Hematopoietic multipotent progenitor cell treated with erythropoietin and hydrocortisone succinate and interleukin-3 and kit ligand, for 8 days (in vitro differentiated cells): ENCODE results near the gene MMP23B.

Experiments
- DNase-seq: peaks from one replicate; pipeline ENCODE4 v3.0.0-alpha.2; 2015

Gene MMP23B

DNA sequence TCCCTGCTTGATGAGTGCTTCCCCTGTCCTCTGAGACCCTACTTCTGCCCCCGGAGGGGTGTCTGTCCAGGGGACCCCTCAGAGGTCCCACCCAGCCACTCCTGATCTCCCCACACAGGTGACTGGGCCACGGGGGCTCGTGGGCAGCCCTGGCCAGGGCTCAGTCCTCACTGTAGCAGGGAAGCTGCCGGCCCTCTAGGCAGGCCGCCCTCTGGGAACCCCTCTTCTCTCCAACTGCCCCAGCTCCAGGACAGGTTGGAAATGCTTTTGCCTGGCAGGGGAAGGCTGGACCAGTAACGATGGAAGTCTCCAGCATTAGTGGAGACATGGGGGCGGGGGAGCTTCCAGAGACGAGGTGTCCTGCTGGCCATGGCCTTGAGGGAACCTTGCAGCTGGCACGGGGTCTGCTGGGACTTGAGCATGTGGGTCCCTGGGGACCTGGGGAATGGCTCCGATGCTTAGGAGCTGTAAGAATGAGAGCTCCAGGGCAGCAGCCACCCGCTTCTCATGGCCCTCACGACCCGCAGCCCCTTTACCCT lies 28.9 kb upstream of the MMP23B start:
- DNase-seq: no peak

- DNase-seq: no peak
Measured at GRCh38 chr1:1603671-1604373, 28.2 kb upstream of the MMP23B start.

- DNase-seq: no peak
Measured at GRCh38 chr1:1604374-1605033, 27.5 kb upstream of the MMP23B start.

- no peak for DNase-seq
Measured at GRCh38 chr1:1605034-1605591, 26.9 kb upstream of the MMP23B start.

- no peak for DNase-seq
Measured at GRCh38 chr1:1605724-1606123, 26.2 kb upstream of the MMP23B start.

- DNase-seq: no peak
Measured at GRCh38 chr1:1606232-1606631, 25.7 kb upstream of the MMP23B start.

GRCh38 chr1:1609822-1610485 lies 22.0 kb upstream of the MMP23B start:
- no peak for DNase-seq

DNA sequence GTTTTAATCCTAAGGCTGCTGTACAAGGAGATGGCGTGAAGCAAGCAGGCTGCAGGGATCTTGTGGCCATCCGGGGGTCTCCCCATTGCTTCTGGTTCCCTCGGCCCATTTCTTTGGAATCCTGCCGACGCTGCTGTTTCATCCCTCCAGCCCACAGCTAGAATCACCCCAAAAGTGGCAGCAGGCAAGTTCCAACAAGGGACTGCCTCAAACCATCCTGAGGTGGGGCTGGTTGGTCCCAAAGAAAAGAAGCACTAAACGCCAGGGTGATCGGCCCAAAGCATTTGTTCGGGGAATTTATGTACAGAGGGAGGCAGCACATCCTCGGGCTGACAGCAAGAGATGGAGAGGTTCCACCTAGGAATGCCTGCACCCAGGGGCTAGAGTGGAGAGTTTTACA lies 21.2 kb upstream of the MMP23B start:
- DNase-seq: no peak

DNA sequence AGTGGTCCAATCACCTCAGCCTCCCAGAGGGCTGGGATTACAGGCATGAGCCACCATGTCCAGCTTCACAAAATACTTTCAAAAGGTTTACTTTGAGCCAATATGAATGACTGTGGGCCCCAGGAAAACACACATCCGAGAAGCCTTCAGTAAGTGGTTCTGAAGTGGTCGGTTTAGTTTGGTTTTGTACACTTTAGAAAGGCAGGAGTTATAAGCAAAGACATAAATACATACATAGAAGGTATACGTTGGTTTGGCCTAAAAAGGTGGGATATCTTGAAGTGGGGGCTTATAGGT lies 19.9 kb upstream of the MMP23B start:
- DNase-seq: no peak

GRCh38 chr1:1613509-1614082 lies 18.4 kb upstream of the MMP23B start:
- DNase-seq: peak; percentile 35

DNA sequence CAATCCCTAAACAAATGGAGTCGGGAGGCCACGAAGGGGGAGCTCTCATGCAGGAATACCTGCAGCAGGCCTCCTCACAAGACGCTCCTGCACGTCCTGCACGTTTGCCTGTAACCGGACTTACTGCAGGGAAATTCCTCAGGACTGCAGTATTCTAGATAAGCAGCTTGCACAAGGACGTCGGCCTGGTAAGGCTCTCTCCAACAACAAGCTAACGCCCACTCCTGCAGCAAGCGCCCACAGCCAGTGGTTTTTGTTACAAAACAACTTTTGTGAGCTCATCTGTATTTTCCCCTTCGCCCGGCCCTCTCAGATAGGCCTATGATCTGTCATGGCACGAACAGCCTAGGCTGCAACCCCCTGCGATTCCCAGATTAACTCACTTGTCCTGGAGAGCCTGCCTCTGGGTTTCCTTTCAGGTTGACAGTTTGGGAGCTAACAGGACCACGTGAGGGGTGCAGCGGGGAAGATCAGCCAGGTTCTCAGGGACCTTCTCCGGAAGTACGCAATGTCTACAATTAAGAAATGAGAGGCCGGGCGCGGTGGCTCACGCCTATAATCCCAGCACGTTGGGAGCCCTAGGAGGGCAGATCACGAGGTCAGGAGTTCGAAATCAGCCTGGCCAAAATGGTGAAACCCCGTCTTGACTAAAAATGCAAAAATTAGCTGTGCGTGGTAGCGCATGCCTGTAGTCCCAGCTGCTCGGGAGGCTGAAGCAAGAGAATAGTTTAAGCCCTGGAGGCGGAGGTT lies 17.6 kb upstream of the MMP23B start:
- peak; percentile 91 for DNase-seq

- DNase-seq: no peak
Measured at GRCh38 chr1:1614954-1615255, 17.1 kb upstream of the MMP23B start.

- peak; percentile 98 for DNase-seq
Measured at GRCh38 chr1:1615256-1616044, 16.5 kb upstream of the MMP23B start, which contains the start of gene MIB2. TSS of gene MIB2 (plus strand) at chr1:1615500. CDS start at chr1:1623453, 7,953 bp downstream.

DNA sequence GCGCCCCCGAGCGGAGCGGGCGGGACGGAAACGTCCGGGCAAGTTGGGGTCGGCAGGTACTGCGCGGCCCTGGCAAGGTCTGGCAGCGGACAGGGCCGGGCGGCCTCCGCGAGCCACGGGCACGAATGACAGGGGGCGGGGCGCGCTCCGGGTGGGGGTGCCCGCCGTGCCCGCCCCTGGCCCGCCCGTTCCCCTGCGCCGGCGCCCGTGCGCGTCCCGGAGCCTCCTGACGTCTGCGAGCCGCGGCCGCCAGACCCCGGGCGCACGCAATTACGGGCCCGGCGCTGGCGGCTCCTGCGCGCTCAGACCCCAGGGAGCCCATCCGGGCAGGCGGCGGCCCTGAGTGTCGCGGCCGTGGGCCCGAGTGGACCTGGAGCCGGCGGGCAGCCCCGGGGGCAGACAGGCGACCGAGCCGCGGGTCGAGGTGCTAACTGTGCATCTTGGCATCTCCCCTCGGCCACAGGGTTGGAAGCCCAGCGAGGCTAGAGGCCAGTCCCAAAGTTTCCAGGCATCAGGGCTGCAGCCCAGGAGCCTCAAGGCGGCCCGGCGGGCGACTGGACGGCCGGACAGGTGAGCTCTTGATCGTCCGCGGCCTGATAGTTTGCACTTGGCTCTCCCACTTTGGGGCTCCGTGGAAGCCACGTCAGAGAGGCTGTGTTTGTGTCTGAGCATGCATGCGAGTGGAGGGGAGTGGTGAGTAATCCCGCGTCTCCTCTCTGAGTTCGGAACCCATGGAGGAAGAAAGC lies 15.8 kb upstream of the MMP23B start:
- peak; percentile 20 for DNase-seq

- DNase-seq: no peak
Measured at GRCh38 chr1:1616838-1617237, 15.1 kb upstream of the MMP23B start.

DNA sequence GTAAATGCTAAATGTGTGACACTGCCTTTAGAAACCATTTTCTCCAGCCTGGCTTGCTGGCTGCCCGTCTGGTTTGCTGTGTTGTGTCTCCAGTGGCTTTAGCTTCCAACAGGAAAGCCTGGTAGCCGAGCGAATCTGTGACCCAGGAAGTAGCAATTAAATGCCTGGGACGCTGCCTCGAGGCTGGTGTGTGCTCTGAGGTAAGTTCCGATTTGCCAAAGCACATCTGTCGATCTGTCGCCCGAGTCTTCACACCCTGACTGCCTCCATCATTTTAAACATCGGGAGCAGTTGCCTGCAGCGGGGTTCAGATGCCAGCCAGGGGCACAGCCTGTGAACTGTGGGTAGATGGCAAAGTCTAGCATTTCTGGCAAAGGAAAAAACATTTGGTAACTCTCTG lies 14.5 kb upstream of the MMP23B start:
- no peak for DNase-seq

- DNase-seq: no peak
Measured at GRCh38 chr1:1617925-1618324, 14.0 kb upstream of the MMP23B start.

DNA sequence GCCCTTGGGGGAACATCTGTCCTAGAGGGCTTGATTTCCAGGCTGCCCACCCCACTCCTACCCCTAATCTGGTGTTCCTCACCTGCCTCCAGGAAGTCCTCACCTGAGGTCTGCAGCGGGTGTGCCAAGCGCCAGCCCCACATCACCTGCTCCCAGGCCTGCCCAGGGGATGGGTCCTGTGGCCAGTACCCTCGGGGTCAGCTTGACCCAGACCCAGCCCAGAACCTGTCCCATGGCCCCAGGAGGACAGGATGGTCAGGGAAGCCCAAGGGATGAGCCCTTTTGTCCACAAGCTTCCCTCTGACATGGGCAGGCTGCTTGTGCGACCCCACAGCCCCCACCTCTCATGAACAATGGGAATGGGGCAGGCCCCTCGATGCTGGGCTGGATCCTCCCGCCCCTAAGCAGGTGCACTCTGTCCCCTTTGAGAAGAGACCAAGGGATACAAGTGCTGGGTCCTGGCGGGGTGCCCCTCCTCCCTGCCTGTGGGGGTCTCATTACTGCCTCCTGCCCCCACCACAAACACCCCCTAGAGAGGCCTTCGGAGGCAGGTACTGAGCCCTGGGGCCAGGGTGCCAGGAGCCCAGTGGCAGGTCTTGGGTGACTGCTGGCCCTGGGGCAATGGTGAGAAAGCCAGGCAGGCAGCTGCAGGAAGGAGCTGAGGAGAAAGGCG lies 13.4 kb upstream of the MMP23B start:
- no peak for DNase-seq

GRCh38 chr1:1619917-1620361 lies 12.0 kb upstream of the MMP23B start:
- DNase-seq: peak; percentile 29

DNA sequence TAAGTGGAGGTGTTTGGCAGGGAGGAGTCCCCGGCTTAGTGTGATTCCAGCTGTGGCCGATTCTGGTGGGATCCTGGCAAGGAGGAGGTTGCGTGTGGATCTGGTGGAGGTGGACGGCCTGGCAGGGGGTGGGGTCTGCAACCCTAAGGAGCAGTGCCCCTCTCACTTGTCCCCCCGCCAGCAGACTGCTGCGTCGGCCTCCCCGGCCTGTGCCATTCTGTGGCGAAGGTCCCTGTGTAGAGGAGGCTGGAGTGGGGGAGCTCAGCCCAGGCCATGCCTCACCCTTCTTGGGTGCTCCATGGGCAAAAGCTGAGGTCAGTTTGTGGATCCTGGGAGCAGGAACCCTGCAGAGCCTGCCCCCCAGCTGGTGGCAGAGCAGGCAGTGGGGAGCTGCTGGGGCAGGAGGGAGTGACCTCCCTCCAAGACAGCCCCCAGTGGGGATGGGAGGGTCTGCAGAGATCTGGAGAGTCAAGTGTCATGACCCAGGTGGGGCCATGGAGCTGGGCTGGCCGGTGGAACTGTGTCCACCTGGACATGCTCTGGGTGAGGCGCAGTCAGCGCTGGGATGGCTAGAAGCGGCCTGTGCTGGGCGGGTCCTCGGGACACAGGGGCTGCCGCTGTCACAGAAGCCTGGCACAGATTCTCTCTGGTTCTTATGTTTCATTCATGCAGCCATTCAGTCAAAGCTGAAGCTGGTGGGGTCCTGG lies 11.4 kb upstream of the MMP23B start:
- DNase-seq: no peak
